Measurements from ENCODE around the gene COG8. TPM values are rescaled to one million over a fixed set of nuclear protein-coding genes. Genes with fewer than 3 reads are reported as not detected.
A peak's percentile ranks its signal among the peaks of the same experiment; 100 is the strongest.
"Not testable (repeated sequence)": the region's sequence is repeated elsewhere in the genome, so short reads cannot be mapped to it uniquely, and the experiment has no call there.

COG8 gene
- total RNA-seq, 3 donors from 2014 or later = 34.6 to 47.0 (median 43.1) TPM

DNA sequence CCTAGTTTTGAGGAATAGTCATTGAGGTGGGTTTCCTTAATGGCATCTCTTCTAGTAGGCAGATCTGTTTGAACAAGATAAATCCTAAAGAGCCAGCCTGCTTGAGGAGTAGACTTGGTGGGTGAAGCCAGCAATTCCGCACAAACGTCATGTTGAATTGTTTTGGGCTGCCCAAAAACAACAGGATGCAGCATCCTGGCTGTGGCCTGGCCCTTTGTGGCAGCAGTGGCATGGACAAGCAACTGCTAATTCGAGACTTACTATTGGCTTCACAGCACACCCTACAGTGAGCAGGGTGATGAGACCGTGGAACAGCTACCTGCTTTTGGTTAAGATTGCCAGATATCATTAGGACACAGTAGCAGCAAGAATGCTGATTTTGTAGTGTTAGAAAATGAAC, 37.5 kb downstream of the COG8 start:
- DNase-seq = no peak
- no peak overlapping the region for H3K4me3 Mint-ChIP-seq
- no peaks in the 10 kb centered on the region for H3K4me1 Mint-ChIP-seq (ENCODE audit: low read depth)
- peaks cover 12% of the 10 kb centered on the region for H3K36me3 Mint-ChIP-seq (ENCODE audit: insufficient read depth)
- ATAC-seq = no peak
- no peaks in the 10 kb centered on the region for H3K9me3 Mint-ChIP-seq
- no peaks in the 10 kb centered on the region for H3K27me3 Mint-ChIP-seq (ENCODE audit: low read depth)

DNA sequence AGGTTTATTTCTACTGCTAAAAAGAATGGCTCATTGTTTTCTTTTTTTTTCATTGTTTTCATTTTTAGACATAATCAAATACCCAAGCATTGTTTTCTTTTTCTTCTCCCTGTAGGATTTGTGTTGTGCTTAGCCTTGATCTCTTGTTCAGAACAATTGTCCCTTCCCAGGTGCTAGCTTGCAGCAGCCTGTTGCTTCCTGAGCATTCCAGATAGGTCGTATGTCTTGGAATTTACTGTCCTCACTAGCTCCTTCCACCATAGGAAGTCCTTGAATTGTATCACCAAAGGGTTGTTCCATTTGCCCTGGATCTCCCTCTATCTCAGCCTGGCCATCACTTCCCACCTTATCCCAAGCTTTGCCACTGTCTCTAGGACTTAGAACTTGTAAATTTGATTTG, 38.2 kb downstream of the COG8 start:
- no peaks in the 10 kb centered on the region for H3K4me1 Mint-ChIP-seq (ENCODE audit: low read depth)

DNA sequence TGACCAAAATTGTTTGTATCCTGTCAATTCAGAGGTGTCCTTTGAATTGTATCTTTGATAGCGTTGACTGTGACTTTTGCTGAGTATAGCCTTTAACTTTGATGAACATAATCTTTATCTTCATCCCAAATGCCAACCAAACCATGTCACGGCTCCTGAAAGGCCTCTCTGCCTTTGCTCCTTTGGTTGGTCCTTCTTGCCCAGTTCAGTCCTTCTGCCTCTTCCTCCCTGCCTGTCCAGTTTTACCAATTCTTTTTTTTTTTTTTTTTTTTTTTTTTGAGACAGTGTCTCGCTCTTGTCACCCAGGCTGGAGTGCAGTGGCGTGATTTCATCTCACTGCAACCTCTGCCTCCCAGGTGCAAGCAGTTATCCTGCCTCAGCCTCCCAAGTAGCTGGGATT, 41.1 kb downstream of the COG8 start:
- no peak for ATAC-seq
- Mint-ChIP-seq H3K4me1 (ENCODE audit: low read depth) (no peaks in the 10 kb centered on the region), H3K9me3 (no peaks in the 10 kb centered on the region), H3K27me3 (ENCODE audit: low read depth) (no peaks in the 10 kb centered on the region), H3K4me3 (no peak overlapping the region), H3K36me3 (ENCODE audit: insufficient read depth) (peaks cover 11% of the 10 kb centered on the region)
- DNase-seq = no peak

More for the DNA sequence above, 38.2 kb downstream of the COG8 start:
- Mint-ChIP-seq H3K27me3 (ENCODE audit: low read depth) (no peaks in the 10 kb centered on the region), H3K36me3 (ENCODE audit: insufficient read depth) (peaks cover 12% of the 10 kb centered on the region), H3K4me3 (no peak overlapping the region), H3K9me3 (no peaks in the 10 kb centered on the region)
- DNase-seq (no peak), ATAC-seq (no peak)

DNA sequence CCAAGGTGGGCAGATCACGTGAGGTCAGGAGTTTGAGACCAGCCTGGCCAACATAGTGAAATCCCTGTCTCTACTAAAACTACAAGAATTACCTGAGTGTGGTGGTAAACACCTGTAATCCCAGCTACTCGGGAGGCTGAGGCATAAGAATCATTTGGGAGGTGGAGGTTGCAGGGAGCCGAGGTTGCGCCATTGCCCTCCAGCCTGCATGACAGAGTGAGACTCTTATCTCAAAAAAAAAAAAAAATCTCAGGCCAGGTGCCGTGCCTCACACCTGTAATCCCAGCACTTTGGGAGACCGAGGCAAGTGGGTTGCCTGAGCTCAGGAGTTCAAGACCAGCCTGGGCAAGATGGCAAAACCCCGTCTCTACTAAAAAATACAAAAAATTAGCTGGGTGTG, 42.6 kb downstream of the COG8 start:
- not testable (repeated sequence) for H3K36me3 Mint-ChIP-seq (ENCODE audit: insufficient read depth); ATAC-seq; H3K4me1 Mint-ChIP-seq (ENCODE audit: low read depth); H3K27me3 Mint-ChIP-seq (ENCODE audit: low read depth); H3K4me3 Mint-ChIP-seq; DNase-seq; H3K9me3 Mint-ChIP-seq

DNA sequence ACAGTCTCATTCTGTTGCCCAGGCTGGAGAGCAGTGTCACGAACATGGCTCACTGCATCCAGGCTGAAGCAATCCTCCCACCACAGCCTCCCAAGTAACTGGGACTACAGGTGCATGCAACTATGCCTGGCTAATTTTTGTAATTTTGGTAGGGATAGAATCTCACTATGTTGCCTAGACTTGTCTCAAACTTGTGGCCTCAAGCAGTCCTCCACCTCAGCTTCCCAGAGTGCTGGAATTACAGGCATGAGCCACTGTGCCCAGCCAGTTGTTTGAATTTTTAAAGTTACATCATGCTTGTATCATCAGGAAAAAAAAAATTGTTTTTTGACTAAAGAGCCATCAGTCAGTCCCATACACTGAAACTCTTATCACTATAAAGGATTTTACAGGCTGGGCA, 45.3 kb downstream of the COG8 start:
- ATAC-seq (no peak), DNase-seq (no peak)
- Mint-ChIP-seq H3K4me1 (ENCODE audit: low read depth) (no peaks in the 10 kb centered on the region), H3K36me3 (ENCODE audit: insufficient read depth) (peaks cover 2% of the 10 kb centered on the region), H3K4me3 (no peak overlapping the region), H3K9me3 (no peaks in the 10 kb centered on the region), H3K27me3 (ENCODE audit: low read depth) (no peaks in the 10 kb centered on the region)

DNA sequence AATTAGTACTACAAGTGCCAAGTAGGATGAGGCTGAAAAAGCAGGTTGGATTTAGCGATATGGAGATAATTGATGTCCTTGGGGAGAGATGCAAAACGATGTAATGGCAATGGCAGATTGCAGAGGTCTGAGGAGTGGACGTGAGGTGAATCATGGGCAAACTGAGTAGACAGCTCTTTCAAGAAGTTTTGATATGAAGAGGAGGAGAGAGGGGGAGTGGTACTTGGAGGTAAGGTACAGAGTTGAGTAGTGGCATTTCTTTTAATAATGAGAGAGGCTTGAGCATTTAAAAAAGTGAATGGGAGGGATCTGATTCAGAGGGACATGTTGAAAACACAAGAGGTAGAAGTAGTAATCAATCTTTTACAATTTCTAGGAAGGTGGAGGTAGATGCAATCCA, 46.0 kb downstream of the COG8 start:
- Mint-ChIP-seq H3K4me1 (ENCODE audit: low read depth) (no peaks in the 10 kb centered on the region), H3K27me3 (ENCODE audit: low read depth) (no peaks in the 10 kb centered on the region), H3K4me3 (no peak overlapping the region), H3K36me3 (ENCODE audit: insufficient read depth) (peaks cover 2% of the 10 kb centered on the region), H3K9me3 (no peaks in the 10 kb centered on the region)
- ATAC-seq = no peak
- no peak for DNase-seq

DNA sequence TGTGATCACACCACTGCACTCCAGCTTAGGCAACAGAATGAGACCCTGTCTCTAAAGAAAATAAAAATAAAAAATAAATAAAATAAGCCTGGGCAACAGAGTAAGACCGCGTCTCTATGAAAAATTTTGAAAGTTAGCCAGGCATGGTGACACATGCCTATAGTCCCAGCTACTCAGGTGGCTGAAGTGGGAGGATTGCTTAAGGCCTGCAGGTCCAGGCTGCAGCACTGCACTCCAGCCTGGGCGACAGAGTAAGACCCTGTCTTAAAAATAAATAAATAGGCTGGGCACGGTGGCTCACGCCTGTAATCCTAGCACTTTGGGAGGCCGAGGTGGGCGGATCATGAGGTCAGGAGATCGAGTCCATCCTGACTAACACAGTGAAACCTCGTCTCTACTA, 47.7 kb downstream of the COG8 start:
- not testable (repeated sequence) for DNase-seq; H3K9me3 Mint-ChIP-seq; ATAC-seq; H3K4me1 Mint-ChIP-seq (ENCODE audit: low read depth); H3K4me3 Mint-ChIP-seq; H3K27me3 Mint-ChIP-seq (ENCODE audit: low read depth); H3K36me3 Mint-ChIP-seq (ENCODE audit: insufficient read depth)

DNA sequence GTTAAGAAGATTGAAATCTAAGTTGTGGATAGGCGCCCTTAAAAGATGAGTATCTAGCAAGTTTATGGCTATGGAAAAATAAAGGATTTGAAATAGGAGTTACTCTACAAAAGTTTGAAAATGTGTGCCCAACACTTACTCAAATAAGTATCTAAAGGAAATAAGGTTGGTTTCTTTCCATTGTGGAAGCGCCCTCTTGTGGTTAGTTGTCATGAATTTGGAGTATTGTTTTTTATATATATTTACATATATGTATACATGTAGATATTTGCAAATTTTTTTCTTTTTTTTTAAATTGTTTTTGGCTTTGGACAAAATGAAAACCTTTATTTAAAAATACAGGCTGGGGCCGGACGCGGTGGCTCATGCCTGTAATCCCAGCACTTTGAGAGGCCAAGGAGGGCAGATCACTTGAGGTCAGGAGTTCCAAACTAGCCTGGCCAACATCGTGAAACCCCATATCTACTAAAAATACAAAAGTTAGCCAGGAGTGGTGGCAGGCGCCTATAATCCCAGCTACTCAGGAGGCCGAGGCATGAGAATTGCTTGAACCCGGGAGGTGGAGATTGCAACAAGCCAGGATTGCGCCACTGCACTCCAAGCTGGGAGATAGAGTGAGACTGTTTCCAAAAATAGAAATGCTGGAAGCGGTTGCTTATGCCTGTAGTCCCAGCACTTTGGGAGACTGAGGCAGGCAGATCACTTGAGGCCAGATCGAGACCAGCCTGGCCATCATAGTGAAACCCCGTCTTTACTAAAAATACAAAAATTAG, 52.2 kb downstream of the COG8 start:
- H3K4me3 Mint-ChIP-seq = no peak overlapping the region
- H3K9me3 Mint-ChIP-seq = no peaks in the 10 kb centered on the region
- ATAC-seq = peak in 1 of 2 donors; percentile 18
- H3K27me3 Mint-ChIP-seq (ENCODE audit: low read depth) = no peaks in the 10 kb centered on the region
- H3K36me3 Mint-ChIP-seq (ENCODE audit: insufficient read depth) = peaks cover 4% of the 10 kb centered on the region
- no peaks in the 10 kb centered on the region for H3K4me1 Mint-ChIP-seq (ENCODE audit: low read depth)
- DNase-seq = peak; percentile 31

DNA sequence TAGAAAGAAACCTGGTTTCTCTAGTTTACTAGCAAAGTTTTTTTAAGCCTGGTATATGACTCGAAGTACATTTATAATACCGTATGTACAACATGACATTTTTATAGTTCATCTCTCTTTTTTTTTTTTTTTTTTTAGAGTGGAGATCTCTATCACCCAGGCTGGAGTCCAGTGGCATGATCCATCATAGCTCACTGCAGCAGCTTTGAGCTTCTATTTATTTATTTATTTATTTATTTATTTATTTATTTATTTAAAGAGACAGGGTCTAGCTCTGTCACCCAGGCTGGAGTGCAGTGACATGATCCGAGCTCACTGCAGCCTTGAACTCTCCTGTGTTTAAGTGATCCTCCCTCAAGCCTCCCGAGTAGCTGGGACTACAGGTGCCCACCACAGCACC, 54.1 kb downstream of the COG8 start:
- Mint-ChIP-seq H3K9me3 (no peaks in the 10 kb centered on the region), H3K4me3 (no peak overlapping the region), H3K36me3 (ENCODE audit: insufficient read depth) (peaks cover 4% of the 10 kb centered on the region), H3K4me1 (ENCODE audit: low read depth) (no peaks in the 10 kb centered on the region), H3K27me3 (ENCODE audit: low read depth) (no peaks in the 10 kb centered on the region)
- DNase-seq (no peak), ATAC-seq (no peak)

DNA sequence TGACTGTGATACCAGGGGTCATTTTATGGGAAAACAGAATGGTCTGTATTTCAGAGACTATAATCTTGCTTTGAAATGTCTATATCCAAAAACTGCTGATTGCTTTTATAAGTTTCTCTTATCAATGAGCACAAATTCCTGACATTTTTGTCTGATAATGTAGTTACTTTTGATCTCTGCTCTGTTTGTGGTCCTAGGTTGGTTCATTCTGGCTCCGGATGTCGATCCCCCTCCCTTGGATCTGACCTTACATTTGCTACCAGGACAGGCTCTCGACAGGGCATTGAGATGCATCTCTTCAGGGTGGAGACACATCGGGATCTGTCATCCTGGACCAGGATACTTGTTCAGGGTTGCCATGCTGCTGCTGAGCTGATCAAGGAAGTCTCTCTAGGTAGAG, 55.5 kb downstream of the COG8 start:
- Mint-ChIP-seq H3K9me3 (no peaks in the 10 kb centered on the region), H3K36me3 (ENCODE audit: insufficient read depth) (peaks cover 2% of the 10 kb centered on the region), H3K27me3 (ENCODE audit: low read depth) (no peaks in the 10 kb centered on the region), H3K4me1 (ENCODE audit: low read depth) (no peaks in the 10 kb centered on the region), H3K4me3 (no peak overlapping the region)
- ATAC-seq (no peak), DNase-seq (no peak)

DNA sequence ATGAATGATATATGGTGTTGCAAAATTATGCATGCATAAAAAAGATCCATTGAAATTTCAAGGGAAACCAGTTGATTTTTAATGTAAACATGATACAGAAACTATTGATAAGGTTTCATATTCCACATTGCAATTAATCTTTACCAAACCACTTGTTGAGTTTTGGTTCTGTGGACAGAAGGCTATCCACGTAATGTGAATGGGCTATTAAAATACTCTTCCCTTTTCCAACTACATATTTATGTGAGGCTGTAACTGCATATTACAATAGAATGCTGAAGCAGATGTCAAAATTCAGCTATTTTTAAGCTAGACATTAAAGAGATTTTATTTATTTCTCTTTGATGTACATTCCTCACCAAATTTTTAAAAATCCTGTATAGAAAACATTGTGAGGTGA, 62.0 kb downstream of the COG8 start:
- Mint-ChIP-seq H3K4me1 (ENCODE audit: low read depth) (no peaks in the 10 kb centered on the region), H3K36me3 (ENCODE audit: insufficient read depth) (peaks cover 2% of the 10 kb centered on the region), H3K27me3 (ENCODE audit: low read depth) (no peaks in the 10 kb centered on the region), H3K4me3 (no peak overlapping the region), H3K9me3 (no peaks in the 10 kb centered on the region)
- no peak for DNase-seq
- no peak for ATAC-seq

Other genes with a start within 250 kb of the COG8 start
- 1 to 10 TPM in 2 of 3 donors, under 1 TPM in 1; 0.58 to 1.7 (median 1.3) TPM for gene HAS3, start 233.9 kb downstream of the COG8 start, total RNA-seq
- 100 to 1,000 TPM; 102 to 126 (median 106) TPM for gene CHTF8, start 207.0 kb downstream of the COG8 start, total RNA-seq
- 100 to 1,000 TPM; 186 to 204 (median 197) TPM for gene UTP4, start 206.9 kb downstream of the COG8 start, total RNA-seq
- gene SNTB2, start 152.4 kb downstream of the COG8 start, total RNA-seq = 10 to 100 TPM; 11.7 to 15.5 (median 13.1) TPM
- gene VPS4A, start 28.2 kb downstream of the COG8 start, total RNA-seq = 10 to 100 TPM; 41.5 to 45.8 (median 44.1) TPM
- 10 to 100 TPM; 38.2 to 46.7 (median 43.4) TPM for gene PDF, start 9.0 kb downstream of the COG8 start, total RNA-seq
- 100 to 1,000 TPM; 129 to 136 (median 132) TPM for gene NIP7, start 208 bp upstream of the COG8 start, total RNA-seq
- 1 to 10 TPM in 2 of 3 donors, under 1 TPM in 1; 0.90 to 1.5 (median 1.1) TPM for gene TMED6, start 12.2 kb upstream of the COG8 start, total RNA-seq
- gene TERF2, start 46.4 kb upstream of the COG8 start, total RNA-seq = 10 to 100 TPM; 46.5 to 53.4 (median 49.0) TPM
- 100 to 1,000 TPM; 112 to 124 (median 114) TPM for gene CYB5B, start 85.1 kb upstream of the COG8 start, total RNA-seq
- 10 to 100 TPM; 32.8 to 36.4 (median 33.2) TPM for gene NFAT5, start 226.4 kb upstream of the COG8 start, total RNA-seq

Data from activated T-cell treated with anti-CD3 and anti-CD28 coated beads, Interleukin-2, amount 50 U/mL, for 4 hours (primary cell).